GM23338 (cell line): ENCODE measurements around the gene NKD1. TPM values are rescaled to one million over a fixed set of nuclear protein-coding genes. Genes with fewer than 3 reads are reported as not detected.

Experiments used
- ATAC-seq: fragments of 200-7000 bp; cut with Tn5 transposase; 3 replicates; pipeline ENCODE4 v1.9.1; 2020
- DNase-seq: peaks from one replicate; pipeline ENCODE4 v3.0.0-alpha.2; 2015; ENCODE audit warnings: low spot score
- H2AFZ ChIP-seq: fragments of 200-600 bp; sonication (generic); 2 replicates; pipeline ENCODE4 v1.8.0; 2016; ENCODE audit warnings: antibody characterized with exemption, mild to moderate bottlenecking, moderate library complexity
- H3F3A ChIP-seq: fragments of 200-600 bp; sonication (generic); replicated peaks from 2 replicates; pipeline ENCODE4 v1.8.0; 2017; ENCODE audit warnings: antibody characterized with exemption, mixed run types, low read depth
- H3K27ac ChIP-seq: fragments of 200-600 bp; sonication (generic); 2 replicates; pipeline ENCODE4 v1.6.1; 2016; ENCODE audit warnings: low read depth
- H3K27me3 ChIP-seq: fragments of 200-600 bp; sonication (generic); 2 replicates; pipeline ENCODE4 v1.8.0; 2016; ENCODE audit warnings: mild to moderate bottlenecking, mixed run types, moderate library complexity; ENCODE audit not compliant: insufficient read depth
- H3K36me3 ChIP-seq: fragments of 200-600 bp; sonication (generic); 2 replicates; pipeline ENCODE4 v1.8.0; 2016; ENCODE audit warnings: mild to moderate bottlenecking; ENCODE audit not compliant: insufficient read depth
- H3K4me1 ChIP-seq: fragments of 200-600 bp; sonication (generic); 2 replicates; pipeline ENCODE4 v1.8.0; 2016; ENCODE audit warnings: mild to moderate bottlenecking, moderate library complexity; ENCODE audit not compliant: insufficient read depth
- H3K4me2 ChIP-seq: fragments of 200-600 bp; sonication (generic); 2 replicates; pipeline ENCODE4 v1.7.1; 2017; ENCODE audit warnings: mixed run types
- H3K4me3 ChIP-seq: fragments of 200-600 bp; sonication (generic); 2 replicates; pipeline ENCODE4 v1.6.1; 2016; ENCODE audit warnings: mixed run types
- H3K79me2 ChIP-seq: fragments of 200-600 bp; sonication (generic); replicated peaks from 2 replicates; pipeline ENCODE4 v1.8.0; 2017; ENCODE audit warnings: mild to moderate bottlenecking; ENCODE audit not compliant: insufficient read depth
- H3K9me2 ChIP-seq: fragments of 200-600 bp; sonication (generic); 2 replicates; pipeline ENCODE4 v1.8.0; 2017; ENCODE audit not compliant: insufficient read depth
- H4K20me1 ChIP-seq: fragments of 200-600 bp; sonication (generic); replicated peaks from 2 replicates; pipeline ENCODE4 v1.8.0; 2017; ENCODE audit warnings: mild to moderate bottlenecking; ENCODE audit not compliant: insufficient read depth
- H3K27ac Mint-ChIP-seq: 2 replicates; pipeline ENCODE4 v1.8.0; 2020; ENCODE audit warnings: inconsistent platforms, mild to moderate bottlenecking, moderate library complexity, mixed read lengths
- H3K27me3 Mint-ChIP-seq: 3 replicates; pipeline ENCODE4 v1.8.0; 2022; ENCODE audit warnings: low read depth, mild to moderate bottlenecking, moderate library complexity, mixed read lengths, inconsistent platforms; ENCODE audit not compliant: insufficient read depth, poor library complexity
- H3K36me3 Mint-ChIP-seq: 3 replicates; pipeline ENCODE4 v1.8.0; 2021; ENCODE audit warnings: low read depth, mild to moderate bottlenecking, inconsistent platforms, moderate library complexity, mixed read lengths
- H3K4me1 Mint-ChIP-seq: 3 replicates; pipeline ENCODE4 v1.8.0; 2020; ENCODE audit warnings: mild to moderate bottlenecking, inconsistent platforms, mixed read lengths
- H3K4me3 Mint-ChIP-seq: 3 replicates; pipeline ENCODE4 v1.8.0; 2021; ENCODE audit warnings: moderate library complexity, mild to moderate bottlenecking, inconsistent platforms, mixed read lengths
- H3K9me3 Mint-ChIP-seq: 3 replicates; pipeline ENCODE4 v1.8.0; 2020; ENCODE audit warnings: moderate library complexity, mild to moderate bottlenecking, inconsistent platforms, mixed read lengths
- EZH2 ChIP-seq: fragments of 200-600 bp; sonication (generic); IDR thresholded peaks from one replicate; pipeline ENCODE4 v1.8.0; 2017; ENCODE audit warnings: antibody characterized with exemption, mild to moderate bottlenecking, low read depth; ENCODE audit not compliant: unreplicated experiment
- EZH2phosphoT487 ChIP-seq: fragments of 200-600 bp; sonication (generic); IDR thresholded peaks from one replicate; pipeline ENCODE4 v1.8.1; 2018; ENCODE audit warnings: antibody characterized with exemption; ENCODE audit not compliant: unreplicated experiment
- JUNB ChIP-seq: IDR thresholded peaks from one replicate; pipeline ENCODE4 v1.6.1; 2016; ENCODE audit warnings: antibody characterized with exemption; ENCODE audit not compliant: unreplicated experiment
- NANOG ChIP-seq: IDR thresholded peaks from 2 replicates; pipeline ENCODE4 v1.6.1; 2016; ENCODE audit warnings: antibody characterized with exemption, borderline replicate concordance
- POLR2AphosphoS5 ChIP-seq: IDR thresholded peaks from 2 replicates; pipeline ENCODE4 v1.6.1; 2016; ENCODE audit warnings: antibody characterized with exemption, low read depth
- STAT1 ChIP-seq: IDR thresholded peaks from one replicate; pipeline ENCODE4 v1.6.1; 2016; ENCODE audit warnings: antibody characterized with exemption; ENCODE audit not compliant: unreplicated experiment
- ZNF114 ChIP-seq: fragments of 250-450 bp; sonication (Bioruptor Pico); IDR thresholded peaks from 2 replicates; pipeline ENCODE4 v1.5.0; 2020; ENCODE audit warnings: mild to moderate bottlenecking, moderate library complexity
- polyA plus RNA-seq: library from polyadenylated mRNA; unstranded; fragments of >200 nt; fragmentation: Nextera tagmentation; extraction: Ambion mirVana; gene quantifications from 2 replicates; pipeline ENCODE4 v1.2.1, GENCODE V29; 2016
- total RNA-seq: library from RNA; depleted of rRNA; stranded (reverse); fragments of >200 nt; shearing (Covaris generic); gene quantifications from 2 replicates; pipeline ENCODE4 v1.2.3, GENCODE V29; 2014
- TF ChIP-seq, protein P1 (sequence below): fragments of 250-450 bp; sonication (Bioruptor Pico); IDR thresholded peaks from 2 replicates; pipeline ENCODE4 v1.5.0; 2020; ENCODE audit warnings: mild to moderate bottlenecking, moderate library complexity
- TF ChIP-seq, protein P2 (sequence below): IDR thresholded peaks from one replicate; pipeline ENCODE4 v1.6.1; 2018; ENCODE audit warnings: antibody characterized with exemption; ENCODE audit not compliant: unreplicated experiment
- TF ChIP-seq, protein P3 (sequence below), 2 experiments: fragments of 200-600 bp in 1 of 2; sonication (generic) in 1 of 2; conservative IDR thresholded peaks; 2 replicates each; pipeline versions ENCODE4 v1.5.1 to v1.6.1; 2016 to 2017; ENCODE audit warnings: antibody characterized with exemption in 2 of 2, low read depth in 2 of 2, mild to moderate bottlenecking in 2 of 2, moderate library complexity in 1 of 2

Gene NKD1
- total and polyA plus RNA-seq, 2 experiments from 2014 or later: 2.1 to 2.3 TPM

DNA sequence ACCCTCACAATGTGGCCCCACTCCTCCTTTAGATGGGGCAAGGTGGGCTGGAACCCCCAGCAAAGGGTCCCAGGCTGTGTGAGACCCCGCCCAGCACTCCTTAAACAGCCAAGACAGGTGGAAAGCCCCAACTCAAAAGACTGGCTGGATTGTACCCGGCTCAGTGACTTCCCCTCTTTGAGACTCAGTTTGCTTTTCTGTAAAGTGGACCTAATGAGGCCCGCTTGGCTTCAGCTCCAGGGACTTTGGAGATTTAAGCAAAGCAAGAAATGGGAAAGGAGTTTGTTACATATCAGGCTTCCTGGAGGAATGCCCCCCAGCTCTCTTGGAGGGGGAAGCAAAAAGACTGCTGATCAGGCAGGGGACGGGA lies 93.6 kb downstream of the NKD1 start:
- Histone ChIP-seq H3K27me3 (no peaks in the 10 kb centered on the region), H3K4me2 (no peak overlapping the region), H4K20me1 (no peaks in the 10 kb centered on the region), H3K27ac (no peak overlapping the region), H3K4me1 (peaks cover 9% of the 10 kb centered on the region; the same call in 1 of the 2 replicates), H3K36me3 (no peaks in the 10 kb centered on the region), H2AFZ (no peak overlapping the region), H3F3A (no peaks in the 10 kb centered on the region), H3K79me2 (no peaks in the 10 kb centered on the region), H3K4me3 (no peak overlapping the region), H3K9me2 (no peaks in the 10 kb centered on the region)
- no peak for ATAC-seq
- H3K27me3 Mint-ChIP-seq: peaks cover 5% of the 10 kb centered on the region
- DNase-seq: no peak
- H3K36me3 Mint-ChIP-seq: no peaks in the 10 kb centered on the region; the same call in 2 of the 3 replicates
- H3K4me1 Mint-ChIP-seq: peaks cover 16% of the 10 kb centered on the region
- TF ChIP-seq STAT1: no peak
- H3K27ac Mint-ChIP-seq: no peak overlapping the region
- no peak overlapping the region for H3K4me3 Mint-ChIP-seq
- no peaks in the 10 kb centered on the region for H3K9me3 Mint-ChIP-seq

DNA sequence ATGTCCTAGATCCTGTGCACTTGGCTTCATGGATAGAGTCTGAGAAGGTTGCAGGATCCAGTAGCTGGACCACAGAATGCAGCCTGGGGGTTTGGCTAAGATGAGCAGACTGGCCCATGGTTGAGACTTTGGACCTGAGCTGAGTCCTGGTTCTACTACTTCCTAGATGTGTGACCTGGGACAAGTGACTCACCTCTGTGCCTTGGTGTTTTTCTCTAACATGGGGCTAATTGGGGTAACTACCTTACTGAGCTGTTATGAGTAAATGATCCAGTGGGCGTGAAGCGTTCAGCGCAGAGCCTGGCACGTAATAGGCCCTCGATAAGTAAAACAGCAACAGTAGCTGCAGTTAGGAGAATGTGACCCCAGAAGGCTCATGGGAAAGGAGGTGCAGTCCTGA lies 94.2 kb downstream of the NKD1 start:
- H3K27me3 ChIP-seq: no peaks in the 10 kb centered on the region
- H3K4me1 ChIP-seq: peaks cover 9% of the 10 kb centered on the region; the same call in 1 of the 2 replicates
- DNase-seq (no peak), ATAC-seq (no peak)
- peaks cover 16% of the 10 kb centered on the region for H3K4me1 Mint-ChIP-seq
- no peak overlapping the region for H3K27ac Mint-ChIP-seq
- H3K27ac ChIP-seq: no peak overlapping the region
- no peaks in the 10 kb centered on the region; the same call in 2 of the 3 replicates for H3K36me3 Mint-ChIP-seq
- TF ChIP-seq NANOG (no peak), ZNF114 (CRISPR knock-in tag) (no peak), EZH2 (no peak), POLR2AphosphoS5 (no peak), JUNB (no peak), EZH2phosphoT487 (no peak)
- TF ChIP-seq, protein P1, sequence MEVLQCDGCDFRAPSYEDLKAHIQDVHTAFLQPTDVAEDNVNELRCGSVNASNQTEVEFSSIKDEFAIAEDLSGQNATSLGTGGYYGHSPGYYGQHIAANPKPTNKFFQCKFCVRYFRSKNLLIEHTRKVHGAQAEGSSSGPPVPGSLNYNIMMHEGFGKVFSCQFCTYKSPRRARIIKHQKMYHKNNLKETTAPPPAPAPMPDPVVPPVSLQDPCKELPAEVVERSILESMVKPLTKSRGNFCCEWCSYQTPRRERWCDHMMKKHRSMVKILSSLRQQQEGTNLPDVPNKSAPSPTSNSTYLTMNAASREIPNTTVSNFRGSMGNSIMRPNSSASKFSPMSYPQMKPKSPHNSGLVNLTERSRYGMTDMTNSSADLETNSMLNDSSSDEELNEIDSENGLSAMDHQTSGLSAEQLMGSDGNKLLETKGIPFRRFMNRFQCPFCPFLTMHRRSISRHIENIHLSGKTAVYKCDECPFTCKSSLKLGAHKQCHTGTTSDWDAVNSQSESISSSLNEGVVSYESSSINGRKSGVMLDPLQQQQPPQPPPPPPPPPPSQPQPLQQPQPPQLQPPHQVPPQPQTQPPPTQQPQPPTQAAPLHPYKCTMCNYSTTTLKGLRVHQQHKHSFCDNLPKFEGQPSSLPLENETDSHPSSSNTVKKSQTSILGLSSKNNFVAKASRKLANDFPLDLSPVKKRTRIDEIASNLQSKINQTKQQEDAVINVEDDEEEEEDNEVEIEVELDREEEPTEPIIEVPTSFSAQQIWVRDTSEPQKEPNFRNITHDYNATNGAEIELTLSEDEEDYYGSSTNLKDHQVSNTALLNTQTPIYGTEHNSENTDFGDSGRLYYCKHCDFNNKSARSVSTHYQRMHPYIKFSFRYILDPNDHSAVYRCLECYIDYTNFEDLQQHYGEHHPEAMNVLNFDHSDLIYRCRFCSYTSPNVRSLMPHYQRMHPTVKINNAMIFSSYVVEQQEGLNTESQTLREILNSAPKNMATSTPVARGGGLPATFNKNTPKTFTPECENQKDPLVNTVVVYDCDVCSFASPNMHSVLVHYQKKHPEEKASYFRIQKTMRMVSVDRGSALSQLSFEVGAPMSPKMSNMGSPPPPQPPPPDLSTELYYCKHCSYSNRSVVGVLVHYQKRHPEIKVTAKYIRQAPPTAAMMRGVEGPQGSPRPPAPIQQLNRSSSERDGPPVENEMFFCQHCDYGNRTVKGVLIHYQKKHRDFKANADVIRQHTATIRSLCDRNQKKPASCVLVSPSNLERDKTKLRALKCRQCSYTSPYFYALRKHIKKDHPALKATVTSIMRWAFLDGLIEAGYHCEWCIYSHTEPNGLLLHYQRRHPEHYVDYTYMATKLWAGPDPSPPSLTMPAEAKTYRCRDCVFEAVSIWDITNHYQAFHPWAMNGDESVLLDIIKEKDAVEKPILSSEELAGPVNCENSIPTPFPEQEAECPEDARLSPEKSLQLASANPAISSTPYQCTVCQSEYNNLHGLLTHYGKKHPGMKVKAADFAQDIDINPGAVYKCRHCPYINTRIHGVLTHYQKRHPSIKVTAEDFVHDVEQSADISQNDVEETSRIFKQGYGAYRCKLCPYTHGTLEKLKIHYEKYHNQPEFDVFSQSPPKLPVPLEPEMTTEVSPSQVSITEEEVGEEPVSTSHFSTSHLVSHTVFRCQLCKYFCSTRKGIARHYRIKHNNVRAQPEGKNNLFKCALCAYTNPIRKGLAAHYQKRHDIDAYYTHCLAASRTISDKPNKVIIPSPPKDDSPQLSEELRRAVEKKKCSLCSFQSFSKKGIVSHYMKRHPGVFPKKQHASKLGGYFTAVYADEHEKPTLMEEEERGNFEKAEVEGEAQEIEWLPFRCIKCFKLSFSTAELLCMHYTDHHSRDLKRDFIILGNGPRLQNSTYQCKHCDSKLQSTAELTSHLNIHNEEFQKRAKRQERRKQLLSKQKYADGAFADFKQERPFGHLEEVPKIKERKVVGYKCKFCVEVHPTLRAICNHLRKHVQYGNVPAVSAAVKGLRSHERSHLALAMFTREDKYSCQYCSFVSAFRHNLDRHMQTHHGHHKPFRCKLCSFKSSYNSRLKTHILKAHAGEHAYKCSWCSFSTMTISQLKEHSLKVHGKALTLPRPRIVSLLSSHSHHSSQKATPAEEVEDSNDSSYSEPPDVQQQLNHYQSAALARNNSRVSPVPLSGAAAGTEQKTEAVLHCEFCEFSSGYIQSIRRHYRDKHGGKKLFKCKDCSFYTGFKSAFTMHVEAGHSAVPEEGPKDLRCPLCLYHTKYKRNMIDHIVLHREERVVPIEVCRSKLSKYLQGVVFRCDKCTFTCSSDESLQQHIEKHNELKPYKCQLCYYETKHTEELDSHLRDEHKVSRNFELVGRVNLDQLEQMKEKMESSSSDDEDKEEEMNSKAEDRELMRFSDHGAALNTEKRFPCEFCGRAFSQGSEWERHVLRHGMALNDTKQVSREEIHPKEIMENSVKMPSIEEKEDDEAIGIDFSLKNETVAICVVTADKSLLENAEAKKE (CRISPR knock-in tag): no peak
- TF ChIP-seq, protein P2, sequence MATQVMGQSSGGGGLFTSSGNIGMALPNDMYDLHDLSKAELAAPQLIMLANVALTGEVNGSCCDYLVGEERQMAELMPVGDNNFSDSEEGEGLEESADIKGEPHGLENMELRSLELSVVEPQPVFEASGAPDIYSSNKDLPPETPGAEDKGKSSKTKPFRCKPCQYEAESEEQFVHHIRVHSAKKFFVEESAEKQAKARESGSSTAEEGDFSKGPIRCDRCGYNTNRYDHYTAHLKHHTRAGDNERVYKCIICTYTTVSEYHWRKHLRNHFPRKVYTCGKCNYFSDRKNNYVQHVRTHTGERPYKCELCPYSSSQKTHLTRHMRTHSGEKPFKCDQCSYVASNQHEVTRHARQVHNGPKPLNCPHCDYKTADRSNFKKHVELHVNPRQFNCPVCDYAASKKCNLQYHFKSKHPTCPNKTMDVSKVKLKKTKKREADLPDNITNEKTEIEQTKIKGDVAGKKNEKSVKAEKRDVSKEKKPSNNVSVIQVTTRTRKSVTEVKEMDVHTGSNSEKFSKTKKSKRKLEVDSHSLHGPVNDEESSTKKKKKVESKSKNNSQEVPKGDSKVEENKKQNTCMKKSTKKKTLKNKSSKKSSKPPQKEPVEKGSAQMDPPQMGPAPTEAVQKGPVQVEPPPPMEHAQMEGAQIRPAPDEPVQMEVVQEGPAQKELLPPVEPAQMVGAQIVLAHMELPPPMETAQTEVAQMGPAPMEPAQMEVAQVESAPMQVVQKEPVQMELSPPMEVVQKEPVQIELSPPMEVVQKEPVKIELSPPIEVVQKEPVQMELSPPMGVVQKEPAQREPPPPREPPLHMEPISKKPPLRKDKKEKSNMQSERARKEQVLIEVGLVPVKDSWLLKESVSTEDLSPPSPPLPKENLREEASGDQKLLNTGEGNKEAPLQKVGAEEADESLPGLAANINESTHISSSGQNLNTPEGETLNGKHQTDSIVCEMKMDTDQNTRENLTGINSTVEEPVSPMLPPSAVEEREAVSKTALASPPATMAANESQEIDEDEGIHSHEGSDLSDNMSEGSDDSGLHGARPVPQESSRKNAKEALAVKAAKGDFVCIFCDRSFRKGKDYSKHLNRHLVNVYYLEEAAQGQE: no peak
- TF ChIP-seq, protein P3, sequence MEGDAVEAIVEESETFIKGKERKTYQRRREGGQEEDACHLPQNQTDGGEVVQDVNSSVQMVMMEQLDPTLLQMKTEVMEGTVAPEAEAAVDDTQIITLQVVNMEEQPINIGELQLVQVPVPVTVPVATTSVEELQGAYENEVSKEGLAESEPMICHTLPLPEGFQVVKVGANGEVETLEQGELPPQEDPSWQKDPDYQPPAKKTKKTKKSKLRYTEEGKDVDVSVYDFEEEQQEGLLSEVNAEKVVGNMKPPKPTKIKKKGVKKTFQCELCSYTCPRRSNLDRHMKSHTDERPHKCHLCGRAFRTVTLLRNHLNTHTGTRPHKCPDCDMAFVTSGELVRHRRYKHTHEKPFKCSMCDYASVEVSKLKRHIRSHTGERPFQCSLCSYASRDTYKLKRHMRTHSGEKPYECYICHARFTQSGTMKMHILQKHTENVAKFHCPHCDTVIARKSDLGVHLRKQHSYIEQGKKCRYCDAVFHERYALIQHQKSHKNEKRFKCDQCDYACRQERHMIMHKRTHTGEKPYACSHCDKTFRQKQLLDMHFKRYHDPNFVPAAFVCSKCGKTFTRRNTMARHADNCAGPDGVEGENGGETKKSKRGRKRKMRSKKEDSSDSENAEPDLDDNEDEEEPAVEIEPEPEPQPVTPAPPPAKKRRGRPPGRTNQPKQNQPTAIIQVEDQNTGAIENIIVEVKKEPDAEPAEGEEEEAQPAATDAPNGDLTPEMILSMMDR (conservative IDR thresholded peaks at IDR 0.05; ENCODE audit: low read depth in 2 of 2): no peak
- H2AFZ ChIP-seq: no peak overlapping the region
- H3K9me3 Mint-ChIP-seq: no peaks in the 10 kb centered on the region
- no peak overlapping the region for H3K4me3 ChIP-seq
- no peaks in the 10 kb centered on the region for H3F3A ChIP-seq
- H3K4me3 Mint-ChIP-seq: no peak overlapping the region
- H3K36me3 ChIP-seq: no peaks in the 10 kb centered on the region
- H3K27me3 Mint-ChIP-seq: peaks cover 5% of the 10 kb centered on the region
- H3K4me2 ChIP-seq: no peak overlapping the region
- H3K79me2 ChIP-seq: no peaks in the 10 kb centered on the region
- H4K20me1 ChIP-seq: no peaks in the 10 kb centered on the region
- no peaks in the 10 kb centered on the region for H3K9me2 ChIP-seq
